Gastroesophageal sphincter (tissue), 3 donors: ENCODE measurements around the gene PLCH2.

ENCODE experiments used
- EP300 ChIP-seq: sonication (generic); formaldehyde crosslinking; IDR thresholded peaks from one replicate; pipeline ENCODE4 v1.6.1; 2017; ENCODE audit warnings: antibody characterized with exemption, mild to moderate bottlenecking
- POLR2A ChIP-seq, 2 donors: fragments of 450-650 bp; IDR thresholded peaks; one replicate each; pipeline ENCODE4 v1.6.1; 2017; ENCODE audit warnings: antibody characterized with exemption in 2 of 2, mild to moderate bottlenecking in 2 of 2, moderate library complexity in 1 of 2
- POLR2AphosphoS5 ChIP-seq: sonication (generic); formaldehyde crosslinking; IDR thresholded peaks from one replicate; pipeline ENCODE4 v1.6.1; 2017; ENCODE audit warnings: antibody characterized with exemption
- TF ChIP-seq, protein P1 (sequence below), 4 experiments: fragments of 200-600 bp in 2 of 4; fragments of 450-650 bp in 2 of 4; sonication (generic) in 1 of 4; IDR thresholded peaks; one replicate each; pipeline ENCODE4 v1.5.1; 2017 to 2019; ENCODE audit warnings: antibody characterized with exemption in 4 of 4, mild to moderate bottlenecking in 2 of 4, moderate library complexity in 2 of 4

DNA sequence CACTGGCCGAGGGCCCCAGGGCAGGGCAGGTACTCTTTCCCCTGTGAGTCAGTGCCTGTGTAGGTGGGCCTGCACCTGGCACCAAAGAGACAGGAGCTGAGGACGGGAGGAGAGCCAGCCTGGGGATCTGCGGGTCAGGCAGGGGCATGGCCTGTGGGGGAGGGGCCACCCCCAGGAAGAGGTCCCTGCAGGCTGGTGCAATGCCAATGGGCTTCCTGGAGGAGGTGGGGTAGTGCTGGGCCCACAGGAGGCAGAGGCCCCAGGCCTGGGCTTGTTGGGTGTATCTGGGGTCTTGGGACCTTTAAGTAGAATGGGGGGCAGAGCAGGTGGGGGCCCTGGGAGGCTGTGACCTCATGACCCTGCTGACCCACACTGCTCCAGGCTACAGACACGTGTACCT is 23.2 kb downstream of the PLCH2 start:
- TF ChIP-seq, protein P1, sequence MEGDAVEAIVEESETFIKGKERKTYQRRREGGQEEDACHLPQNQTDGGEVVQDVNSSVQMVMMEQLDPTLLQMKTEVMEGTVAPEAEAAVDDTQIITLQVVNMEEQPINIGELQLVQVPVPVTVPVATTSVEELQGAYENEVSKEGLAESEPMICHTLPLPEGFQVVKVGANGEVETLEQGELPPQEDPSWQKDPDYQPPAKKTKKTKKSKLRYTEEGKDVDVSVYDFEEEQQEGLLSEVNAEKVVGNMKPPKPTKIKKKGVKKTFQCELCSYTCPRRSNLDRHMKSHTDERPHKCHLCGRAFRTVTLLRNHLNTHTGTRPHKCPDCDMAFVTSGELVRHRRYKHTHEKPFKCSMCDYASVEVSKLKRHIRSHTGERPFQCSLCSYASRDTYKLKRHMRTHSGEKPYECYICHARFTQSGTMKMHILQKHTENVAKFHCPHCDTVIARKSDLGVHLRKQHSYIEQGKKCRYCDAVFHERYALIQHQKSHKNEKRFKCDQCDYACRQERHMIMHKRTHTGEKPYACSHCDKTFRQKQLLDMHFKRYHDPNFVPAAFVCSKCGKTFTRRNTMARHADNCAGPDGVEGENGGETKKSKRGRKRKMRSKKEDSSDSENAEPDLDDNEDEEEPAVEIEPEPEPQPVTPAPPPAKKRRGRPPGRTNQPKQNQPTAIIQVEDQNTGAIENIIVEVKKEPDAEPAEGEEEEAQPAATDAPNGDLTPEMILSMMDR (IDR thresholded peaks at IDR 0.05) = no peak
- TF ChIP-seq POLR2A (IDR thresholded peaks at IDR 0.05) (no peak), EP300 (no peak), POLR2AphosphoS5 (no peak)
